ENCODE data around the gene RNF213.

RNF213 gene

DNA sequence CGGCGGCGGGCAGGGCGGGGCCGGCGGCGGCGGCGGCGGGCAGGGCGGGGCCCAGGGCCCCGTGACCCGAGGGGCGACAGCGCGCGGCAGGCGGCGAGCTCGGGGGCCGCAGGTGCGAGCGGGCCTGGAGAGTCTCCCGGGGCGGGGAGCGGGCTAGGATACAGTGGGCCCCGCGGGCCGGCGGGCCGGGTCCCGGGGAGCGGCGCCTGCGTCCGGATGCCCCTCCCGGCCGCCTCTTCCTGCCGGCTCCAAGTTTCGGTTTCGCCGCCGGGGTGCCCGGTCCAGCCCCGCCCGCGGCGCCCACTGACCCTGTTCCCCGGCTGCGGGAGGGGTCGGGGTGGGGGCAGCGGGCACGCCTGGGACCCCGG, at the start of gene RNF213:
TSS of gene RNF213 (plus strand) at position 62 of the 368 bp plus-strand sequence. CDS start 2,830 bp downstream, outside the sequence.
- peak within 1 kb of the TSS; percentile 70 for H3K4me3 ChIP-seq (ENCODE audit: low read depth, low read length)

DNA sequence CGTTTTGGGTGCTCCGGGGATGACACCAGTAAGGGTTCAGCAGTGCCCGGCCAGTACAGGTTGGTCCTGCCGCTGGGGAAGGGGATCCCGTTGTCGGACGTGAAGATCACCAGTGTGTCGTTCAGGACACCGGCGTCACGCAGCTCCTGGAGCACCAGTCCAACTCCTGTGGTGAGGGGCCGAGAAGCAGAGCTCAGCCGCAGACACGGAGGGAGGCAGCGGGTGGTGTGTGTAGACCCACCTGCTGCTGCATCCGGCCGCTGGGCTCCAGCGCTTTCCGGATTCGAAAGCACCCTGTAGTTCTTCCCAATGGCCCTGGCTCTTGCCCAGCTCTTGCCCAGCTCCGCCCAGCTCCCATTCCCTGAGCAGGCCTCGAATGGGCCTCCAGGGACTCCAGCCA, 48.5 kb upstream of the RNF213 start:
- no peak overlapping the region for H3K4me3 ChIP-seq (ENCODE audit: low read depth, low read length)

DNA sequence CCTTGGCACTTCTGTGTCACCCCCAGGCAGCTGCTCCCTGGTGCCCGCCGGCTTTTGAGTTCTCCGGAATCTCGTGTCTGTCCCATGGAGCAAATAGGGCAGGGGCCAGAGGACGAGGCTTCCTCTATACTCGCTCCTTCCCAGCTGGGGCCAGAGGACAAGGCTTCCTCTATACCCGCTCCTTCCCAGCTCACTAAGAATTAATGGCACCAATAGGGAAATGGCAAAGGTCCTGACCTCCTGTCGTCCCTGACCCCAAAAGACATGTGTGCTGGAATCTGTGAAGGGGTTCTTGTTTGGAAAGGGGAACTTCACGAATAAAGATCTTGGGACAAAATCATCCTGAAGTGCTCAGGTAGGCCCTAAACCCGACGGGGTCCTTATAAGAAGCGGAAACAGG, 48.1 kb upstream of the RNF213 start:
- H3K4me3 ChIP-seq (ENCODE audit: low read depth, low read length) = no peak overlapping the region

DNA sequence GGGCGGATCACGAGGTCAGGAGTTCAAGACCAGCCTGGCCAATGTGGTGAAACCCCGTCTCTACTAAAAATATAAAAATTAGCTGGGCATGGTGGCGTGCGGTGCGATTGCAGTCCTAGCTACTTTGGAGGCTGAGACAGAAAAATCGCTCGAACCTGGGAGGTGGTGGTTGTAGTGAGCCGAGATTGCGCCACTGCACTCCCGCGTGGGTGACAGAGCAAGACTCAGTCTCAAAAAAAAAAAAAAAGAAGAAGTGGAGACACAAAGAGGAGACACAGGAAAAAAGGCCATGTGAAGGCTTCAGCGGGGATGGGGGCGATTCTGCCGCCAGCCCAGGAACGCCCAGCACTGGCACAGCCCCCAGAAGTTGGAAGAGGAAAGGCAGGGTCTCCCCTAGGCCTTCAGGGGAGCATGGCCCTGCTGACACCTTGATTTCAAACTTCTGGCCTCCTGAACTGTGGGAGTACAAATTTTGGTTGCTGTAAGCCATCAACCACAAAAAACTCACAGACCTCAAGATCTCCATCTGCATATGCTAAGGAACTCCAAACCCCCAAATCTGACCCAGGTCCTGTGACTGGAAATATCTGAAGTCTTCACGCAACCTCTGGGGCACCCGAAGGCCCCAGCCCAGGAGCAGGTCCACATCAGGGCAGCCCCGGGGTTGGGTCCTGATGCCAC, 47.5 kb upstream of the RNF213 start:
- H3K4me3 ChIP-seq (ENCODE audit: low read depth, low read length) = no peak overlapping the region

DNA sequence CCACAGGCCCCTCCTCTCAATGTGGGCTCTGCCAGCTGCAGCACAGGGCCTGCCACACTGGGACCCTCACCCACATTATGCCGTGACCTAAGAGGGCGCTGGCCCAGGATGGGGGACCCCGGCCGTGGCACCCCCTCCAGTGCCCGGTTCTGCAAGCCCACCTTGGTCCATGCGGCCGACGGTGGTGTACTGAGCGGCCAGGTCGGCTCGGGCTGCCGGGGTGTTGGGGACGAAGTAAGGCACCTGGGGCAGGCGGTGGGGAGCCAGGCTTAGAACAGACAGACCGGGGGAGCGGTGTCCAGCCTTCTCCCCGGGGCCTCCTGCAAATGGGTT, 47.0 kb upstream of the RNF213 start:
- no peak overlapping the region for H3K4me3 ChIP-seq (ENCODE audit: low read depth, low read length)

DNA sequence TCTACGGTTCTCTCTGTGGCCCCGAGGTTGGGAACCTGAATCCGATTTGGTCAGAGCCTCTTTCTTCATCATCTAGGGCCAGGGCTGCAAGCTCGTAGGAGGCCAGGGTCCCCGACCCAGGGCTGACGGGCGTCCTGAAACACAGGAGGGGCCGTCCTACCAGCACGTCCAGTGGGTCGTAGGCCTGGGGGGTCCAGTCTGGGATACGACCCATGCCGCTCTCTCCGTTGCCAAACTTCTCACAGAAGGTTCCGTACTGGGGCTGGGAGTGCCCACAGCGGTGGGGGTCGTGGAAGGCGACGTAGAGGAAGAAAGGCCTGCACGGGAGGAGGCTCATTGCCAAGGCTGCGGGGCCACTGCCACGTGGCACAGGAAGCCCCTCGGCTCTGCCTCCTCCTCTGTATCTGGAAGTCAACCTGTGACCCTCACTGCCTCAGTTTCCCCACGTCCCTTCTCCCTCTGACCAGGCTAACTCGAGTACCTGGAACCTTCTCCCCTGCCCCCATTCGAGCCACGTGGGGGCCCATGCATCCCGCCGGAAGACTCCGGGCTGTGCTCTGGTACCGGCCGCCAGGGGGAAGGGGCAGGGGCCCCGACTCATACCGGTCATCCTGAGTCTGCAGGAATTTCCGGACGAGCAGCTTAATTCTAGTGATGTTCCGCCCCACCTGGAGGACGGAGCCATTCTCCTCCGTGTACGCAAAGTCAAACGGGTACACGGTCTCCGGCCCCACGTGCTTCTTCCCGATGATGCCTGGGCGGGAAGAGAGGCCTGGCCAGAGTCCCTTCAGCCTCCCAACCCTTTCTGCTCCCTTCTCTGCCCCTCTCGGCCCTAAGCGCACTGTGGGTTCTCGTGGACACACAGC, 46.4 kb upstream of the RNF213 start:
- H3K4me3 ChIP-seq (ENCODE audit: low read depth, low read length) = no peak overlapping the region

DNA sequence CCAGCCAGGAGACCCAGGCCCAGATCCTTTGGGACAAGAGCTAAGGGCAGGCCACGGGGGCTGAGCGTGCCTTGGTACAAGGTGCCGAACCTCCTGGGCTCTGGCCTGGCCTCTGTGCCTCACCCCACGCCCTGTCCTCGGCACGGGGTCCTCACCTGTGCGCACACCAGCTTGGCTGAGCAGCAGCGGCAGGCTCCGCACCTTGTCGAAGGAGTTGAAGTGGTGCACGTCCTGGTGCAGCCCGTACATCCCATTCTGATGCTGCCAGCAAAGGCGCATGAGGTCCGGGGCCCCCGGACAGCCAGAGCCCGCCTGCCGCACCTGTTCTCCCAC, 45.8 kb upstream of the RNF213 start:
- H3K4me3 ChIP-seq (ENCODE audit: low read depth, low read length) = no peak overlapping the region

DNA sequence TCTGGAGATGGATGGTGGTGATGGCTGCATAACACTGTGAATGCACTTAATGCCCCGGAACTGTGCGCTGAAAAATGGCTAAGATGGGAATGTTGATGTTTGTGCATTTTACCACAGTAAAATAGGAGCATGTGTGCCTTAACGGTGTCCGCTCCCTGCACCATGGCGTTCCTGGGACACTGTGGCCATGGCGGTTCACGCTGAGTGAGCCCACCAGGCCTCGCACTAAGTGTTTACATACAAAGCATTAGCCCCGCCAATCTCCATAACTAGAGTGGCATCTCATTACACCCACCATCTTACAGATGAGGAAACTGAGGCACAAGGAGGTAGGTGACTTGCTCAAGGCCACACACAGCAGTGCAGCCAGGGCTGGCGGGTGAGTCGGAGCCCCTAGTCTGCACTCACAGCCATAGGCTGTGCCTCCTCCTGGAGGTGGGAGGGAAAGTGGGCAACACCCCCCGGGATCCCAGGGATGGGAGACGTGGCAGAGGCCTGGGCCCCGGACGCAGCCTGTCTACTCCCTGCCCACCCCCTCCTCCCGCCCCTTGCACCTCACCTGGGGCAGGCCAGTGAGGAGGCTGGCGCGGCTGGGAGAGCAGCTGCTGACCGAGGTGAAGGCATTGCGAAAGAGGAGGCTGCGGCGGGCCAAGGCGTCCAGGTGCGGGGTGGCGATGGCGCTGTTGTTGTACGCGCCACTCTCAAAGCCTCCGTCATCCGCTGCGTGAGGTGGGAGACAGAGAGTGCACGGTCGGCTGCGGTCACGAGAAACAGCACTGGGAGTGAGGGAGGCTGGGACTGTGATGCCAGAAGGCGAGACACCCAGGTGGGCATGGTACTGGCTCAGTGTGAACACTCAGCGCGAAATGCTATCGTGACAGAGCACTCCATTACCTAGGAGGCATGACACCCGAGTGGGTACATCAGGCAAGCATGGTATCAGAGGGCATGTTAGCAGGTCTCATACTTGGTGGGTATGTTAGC, 43.9 kb upstream of the RNF213 start:
- H3K4me3 ChIP-seq (ENCODE audit: low read depth, low read length) = no peak overlapping the region

DNA sequence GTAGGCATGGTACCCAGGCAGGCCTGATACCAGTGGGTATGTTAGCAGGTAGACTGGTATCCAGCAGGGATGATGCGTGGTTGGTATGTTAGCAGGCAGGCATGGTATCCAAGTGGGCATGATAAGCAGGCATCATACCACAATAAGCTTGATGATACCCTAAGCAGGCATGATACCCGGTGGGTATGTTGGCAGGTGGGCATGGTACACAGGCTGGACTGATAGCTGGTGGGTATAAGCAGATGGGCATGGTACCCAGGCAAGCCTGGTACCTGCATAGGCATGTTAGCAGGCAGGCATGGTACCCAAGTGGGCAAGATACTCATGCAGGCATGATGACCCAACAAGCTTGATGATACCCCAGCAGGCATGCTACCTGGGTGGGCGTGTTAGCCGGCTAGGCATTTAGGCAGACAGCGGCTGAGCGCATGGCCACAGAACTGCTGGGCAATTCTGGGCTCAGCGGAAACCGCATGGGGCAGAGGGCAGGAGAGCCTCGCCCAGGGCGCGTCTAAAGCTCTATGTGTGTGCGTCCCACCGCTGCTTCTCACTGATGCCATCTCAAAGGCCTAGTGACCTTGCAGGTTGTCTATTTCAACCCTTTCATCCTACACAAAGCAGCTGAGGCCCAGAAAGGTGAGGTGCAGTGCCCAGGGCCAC, 42.8 kb upstream of the RNF213 start:
- no peak overlapping the region for H3K4me3 ChIP-seq (ENCODE audit: low read depth, low read length)

DNA sequence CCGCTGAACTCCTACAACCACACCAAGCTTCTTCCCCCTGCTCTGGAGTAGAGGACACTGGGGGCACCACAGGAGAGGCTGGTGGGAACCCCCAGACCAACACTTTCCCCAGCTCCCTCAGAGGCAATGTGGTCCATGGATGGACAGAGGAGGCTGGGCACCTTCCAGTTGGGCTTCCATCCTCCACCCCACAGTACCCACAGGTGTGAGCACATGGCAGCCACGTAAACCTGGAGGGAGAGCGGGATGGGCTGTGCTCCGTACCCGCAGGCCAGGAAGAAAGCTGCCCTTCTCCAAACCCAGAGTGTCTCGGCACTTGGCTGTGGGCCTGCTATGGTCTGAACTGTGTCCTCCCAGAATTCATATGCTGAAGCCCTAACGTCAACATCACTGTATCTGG, 42.3 kb upstream of the RNF213 start:
- H3K4me3 ChIP-seq (ENCODE audit: low read depth, low read length) = no peak overlapping the region

DNA sequence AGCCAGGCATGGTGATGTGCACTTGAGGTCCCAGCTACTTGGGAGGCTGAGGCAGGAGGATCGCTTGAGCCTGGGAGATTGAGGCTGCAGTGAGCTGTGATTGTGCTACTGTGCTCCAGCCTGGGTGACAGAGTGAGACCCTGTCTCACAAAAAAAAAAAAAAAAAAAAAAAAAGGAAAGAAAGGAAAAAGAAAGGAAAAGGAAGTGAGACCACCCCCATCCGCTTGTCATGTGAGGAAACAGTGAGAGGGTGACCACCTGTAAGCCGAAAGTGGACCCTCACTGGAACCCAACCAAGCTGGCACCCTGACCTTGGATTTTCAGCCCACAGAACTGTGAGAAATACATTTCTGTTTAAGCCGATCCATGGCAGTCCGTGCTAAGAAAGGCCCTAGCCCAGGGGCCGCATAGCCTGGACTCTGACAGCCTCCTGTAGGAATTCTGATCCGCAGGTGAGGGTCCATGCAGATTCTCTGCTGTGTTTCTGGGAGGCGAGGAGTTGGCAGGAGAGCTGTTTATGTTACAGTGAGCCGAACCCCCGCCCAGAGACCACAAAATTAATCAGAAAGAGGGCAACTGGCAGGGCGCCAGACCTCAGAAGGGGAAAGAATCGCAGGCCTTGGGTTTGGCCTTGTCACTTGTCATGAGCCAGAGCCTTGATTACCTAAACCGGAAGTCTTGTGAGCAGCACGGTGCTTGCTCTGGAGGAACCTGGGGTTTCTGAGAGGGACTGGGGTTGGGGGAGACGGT, 41.5 kb upstream of the RNF213 start:
- H3K4me3 ChIP-seq (ENCODE audit: low read depth, low read length) = peak overlapping the region; percentile 72

DNA sequence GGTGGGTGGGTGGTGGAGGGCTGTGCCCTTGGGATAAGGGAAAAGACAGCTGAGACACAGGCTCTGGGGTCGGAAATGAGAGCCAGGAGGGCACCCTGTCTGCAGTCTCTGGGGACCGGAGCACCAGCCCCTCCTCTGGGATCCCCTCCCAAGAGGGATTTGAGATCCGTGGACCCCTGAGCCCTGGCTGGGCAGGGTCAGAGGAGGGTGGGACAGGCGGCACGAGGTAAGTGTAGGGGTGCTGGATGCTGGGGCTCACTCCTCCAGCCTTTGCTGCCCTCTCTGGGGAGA, 40.9 kb upstream of the RNF213 start:
- H3K4me3 ChIP-seq (ENCODE audit: low read depth, low read length) = peak overlapping the region; percentile 72

DNA sequence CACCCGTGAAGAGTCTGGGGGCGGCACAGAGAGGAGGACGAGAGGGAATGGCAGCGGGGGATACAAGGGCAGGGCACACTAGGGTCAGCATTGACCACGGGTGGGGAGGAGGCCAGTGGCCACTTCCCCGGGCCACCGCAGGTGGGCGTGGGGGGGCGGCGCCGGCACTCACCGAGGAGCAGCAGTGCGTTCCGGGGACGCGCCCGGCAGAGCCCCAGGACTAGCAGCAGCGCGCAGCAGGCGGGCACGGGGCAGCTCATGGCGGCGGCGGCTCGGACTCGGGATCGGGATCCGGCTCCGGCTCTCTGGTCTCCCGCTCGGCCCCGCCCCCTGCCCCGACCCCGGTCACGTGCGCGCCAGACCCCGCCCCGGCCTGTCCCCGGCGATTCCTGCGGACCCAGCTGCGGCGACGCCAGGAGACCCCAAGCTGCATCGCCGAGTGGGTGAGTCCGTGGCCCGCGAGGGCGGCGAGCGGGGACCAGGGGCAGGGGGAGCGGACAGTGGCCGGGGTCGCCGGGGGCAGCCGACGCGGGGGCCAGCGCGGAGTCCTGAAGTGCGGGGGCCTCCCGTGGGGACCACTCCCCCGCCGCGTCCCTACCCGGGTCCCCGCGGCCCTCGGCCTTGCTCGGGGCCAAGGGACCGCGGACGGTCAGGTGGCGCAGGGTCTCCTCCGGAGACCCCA, 40.5 kb upstream of the RNF213 start, which contains the start of the genes SGSH and SLC26A11:
TSS of gene SGSH (minus strand) at position 280 of the 682 bp plus-strand sequence. CDS start at position 260, 20 bp downstream.
TSS of gene SLC26A11 (plus strand) at position 374 of the 682 bp plus-strand sequence. CDS start 1,134 bp downstream, outside the sequence.
- H3K4me3 ChIP-seq (ENCODE audit: low read depth, low read length) = peak within 1 kb of the TSS; percentile 72

DNA sequence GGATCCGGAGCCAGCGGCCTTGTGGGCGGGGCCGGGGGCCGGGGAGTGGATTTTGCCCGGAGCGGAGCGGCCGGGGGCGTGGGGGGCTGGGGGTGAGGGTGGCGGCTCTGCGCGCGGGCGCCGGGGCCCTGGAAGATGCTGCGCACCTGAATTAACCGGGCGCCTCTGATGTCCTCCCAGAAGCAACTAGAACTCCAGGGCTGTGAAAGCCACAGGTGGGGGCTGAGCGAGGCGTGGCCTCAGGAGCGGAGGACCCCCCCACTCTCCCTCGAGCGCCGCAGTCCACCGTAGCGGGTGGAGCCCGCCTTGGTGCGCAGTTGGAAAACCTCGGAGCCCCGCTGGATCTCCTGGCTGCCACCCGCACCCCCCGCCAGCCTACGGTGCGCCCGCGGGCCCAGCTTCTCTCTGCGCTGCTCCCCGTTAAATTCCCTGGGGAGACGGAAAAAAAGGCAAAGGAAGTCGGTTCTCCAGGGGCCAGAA, 39.9 kb upstream of the RNF213 start:
- H3K4me3 ChIP-seq (ENCODE audit: low read depth, low read length) = peak overlapping the region; percentile 72

DNA sequence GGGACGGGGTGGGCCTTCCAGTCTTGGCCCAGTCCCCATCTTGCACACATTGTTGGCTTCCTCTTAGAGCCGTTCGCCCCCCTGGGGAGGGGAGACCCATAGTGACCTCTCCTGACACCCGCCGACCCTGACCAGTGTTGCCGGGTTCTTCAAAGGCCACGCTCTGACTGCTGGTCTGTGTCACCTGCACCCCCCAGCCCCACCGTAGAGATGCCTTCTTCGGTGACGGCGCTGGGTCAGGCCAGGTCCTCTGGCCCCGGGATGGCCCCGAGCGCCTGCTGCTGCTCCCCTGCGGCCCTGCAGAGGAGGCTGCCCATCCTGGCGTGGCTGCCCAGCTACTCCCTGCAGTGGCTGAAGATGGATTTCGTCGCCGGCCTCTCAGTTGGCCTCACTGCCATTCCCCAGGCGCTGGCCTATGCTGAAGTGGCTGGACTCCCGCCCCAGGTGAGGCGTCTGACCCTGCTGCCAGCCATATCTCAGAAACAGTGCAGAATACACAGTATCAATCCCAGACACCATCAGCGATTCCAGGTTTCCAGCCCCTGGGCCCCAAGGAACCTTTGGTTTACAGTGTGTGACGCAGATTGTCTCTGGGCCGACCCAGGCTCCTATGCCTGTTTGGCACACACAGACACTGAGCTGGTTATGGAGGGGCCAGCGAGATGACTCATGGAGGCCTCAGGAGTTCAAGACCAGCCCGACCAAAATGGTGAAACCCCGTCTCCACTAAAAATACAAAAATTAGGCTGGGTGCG, 39.1 kb upstream of the RNF213 start:
- peak overlapping the region; percentile 72 for H3K4me3 ChIP-seq (ENCODE audit: low read depth, low read length)

DNA sequence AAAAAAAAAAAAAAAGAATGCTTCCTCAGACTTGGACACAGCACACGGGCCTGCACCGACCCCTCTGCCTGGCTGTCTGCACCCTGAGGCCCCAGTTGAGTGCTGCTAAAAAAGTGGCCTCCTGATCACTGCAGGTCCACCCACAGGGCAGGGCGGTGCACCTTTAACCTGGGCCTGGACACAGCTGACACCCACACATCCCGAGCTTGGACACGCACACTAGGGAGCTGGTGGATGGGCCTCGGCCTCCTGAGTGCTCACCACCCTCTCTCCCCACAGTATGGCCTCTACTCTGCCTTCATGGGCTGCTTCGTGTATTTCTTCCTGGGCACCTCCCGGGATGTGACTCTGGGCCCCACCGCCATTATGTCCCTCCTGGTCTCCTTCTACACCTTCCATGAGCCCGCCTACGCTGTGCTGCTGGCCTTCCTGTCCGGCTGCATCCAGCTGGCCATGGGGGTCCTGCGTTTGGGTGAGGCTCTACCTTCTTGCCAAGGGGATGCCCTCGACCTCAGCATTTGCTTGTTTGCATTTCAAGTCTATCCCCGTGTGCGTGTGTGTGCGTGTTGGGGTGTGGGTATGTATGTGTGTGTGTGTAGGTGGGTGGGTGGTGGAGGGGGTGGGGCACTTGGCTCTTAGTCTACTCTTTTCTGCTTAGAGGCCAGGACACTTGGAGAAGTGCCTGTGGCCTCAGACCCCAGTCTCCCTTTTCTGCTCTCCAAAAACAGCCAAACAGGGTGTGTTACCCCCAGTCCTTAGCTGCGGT, 38.1 kb upstream of the RNF213 start:
- H3K4me3 ChIP-seq (ENCODE audit: low read depth, low read length) = no peak overlapping the region

DNA sequence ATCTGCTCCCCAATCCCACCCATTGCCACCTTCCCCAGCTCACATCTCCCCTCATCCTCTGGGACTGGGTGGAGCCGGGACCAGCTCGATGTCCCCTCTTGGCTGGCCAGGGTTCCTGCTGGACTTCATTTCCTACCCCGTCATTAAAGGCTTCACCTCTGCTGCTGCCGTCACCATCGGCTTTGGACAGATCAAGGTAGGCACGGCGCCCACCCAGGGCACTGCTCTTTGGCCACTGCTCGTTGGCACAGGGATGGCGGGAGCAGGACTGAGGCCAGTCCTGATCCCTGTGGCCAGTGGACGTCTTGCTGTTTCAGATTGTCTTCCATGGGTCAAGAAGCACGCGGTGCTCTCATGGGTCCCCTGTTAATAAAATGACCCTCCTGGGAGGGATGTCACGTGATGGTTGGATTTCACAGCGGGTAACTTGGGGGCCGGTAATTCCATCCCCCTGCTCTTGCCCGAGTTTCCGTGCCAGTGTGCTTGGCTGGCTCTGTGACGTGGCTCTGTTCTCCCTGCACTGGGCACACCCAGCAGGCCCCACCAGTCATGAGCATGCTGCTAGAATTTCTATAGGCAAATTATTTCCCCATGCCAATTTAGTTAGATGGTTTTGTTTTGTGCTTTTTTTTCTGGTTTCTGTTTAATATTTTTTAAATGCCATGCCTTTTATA, 37.4 kb upstream of the RNF213 start:
- no peak overlapping the region for H3K4me3 ChIP-seq (ENCODE audit: low read depth, low read length)

Data from iPS-11a (cell line).